ENCODE data around the gene IQSEC2.

The IQSEC2 gene

GRCh38 chrX:53321230-53321942, 40.0 kb upstream of the IQSEC2 start:
- H3K4me3 ChIP-seq (ENCODE audit: control insufficient read depth, low read depth, low read length): no peak overlapping the region
- TF ChIP-seq, protein P1, sequence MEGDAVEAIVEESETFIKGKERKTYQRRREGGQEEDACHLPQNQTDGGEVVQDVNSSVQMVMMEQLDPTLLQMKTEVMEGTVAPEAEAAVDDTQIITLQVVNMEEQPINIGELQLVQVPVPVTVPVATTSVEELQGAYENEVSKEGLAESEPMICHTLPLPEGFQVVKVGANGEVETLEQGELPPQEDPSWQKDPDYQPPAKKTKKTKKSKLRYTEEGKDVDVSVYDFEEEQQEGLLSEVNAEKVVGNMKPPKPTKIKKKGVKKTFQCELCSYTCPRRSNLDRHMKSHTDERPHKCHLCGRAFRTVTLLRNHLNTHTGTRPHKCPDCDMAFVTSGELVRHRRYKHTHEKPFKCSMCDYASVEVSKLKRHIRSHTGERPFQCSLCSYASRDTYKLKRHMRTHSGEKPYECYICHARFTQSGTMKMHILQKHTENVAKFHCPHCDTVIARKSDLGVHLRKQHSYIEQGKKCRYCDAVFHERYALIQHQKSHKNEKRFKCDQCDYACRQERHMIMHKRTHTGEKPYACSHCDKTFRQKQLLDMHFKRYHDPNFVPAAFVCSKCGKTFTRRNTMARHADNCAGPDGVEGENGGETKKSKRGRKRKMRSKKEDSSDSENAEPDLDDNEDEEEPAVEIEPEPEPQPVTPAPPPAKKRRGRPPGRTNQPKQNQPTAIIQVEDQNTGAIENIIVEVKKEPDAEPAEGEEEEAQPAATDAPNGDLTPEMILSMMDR (conservative IDR thresholded peaks at IDR 0.05; ENCODE audit: control insufficient read depth, insufficient read depth, low read depth, low read length): no peak
- DNase-seq (ENCODE audit: low read depth): no peak

- DNase-seq (ENCODE audit: low read depth): no peak
- TF ChIP-seq, protein P1 (conservative IDR thresholded peaks at IDR 0.05; ENCODE audit: control insufficient read depth, insufficient read depth, low read depth, low read length): no peak
- peak overlapping the region; percentile 49 for H3K4me3 ChIP-seq (ENCODE audit: control insufficient read depth, low read depth, low read length)
These were observed 39.3 kb upstream of the IQSEC2 start for GRCh38 chrX:53320543-53321229.

- TF ChIP-seq, protein P1 (conservative IDR thresholded peaks at IDR 0.05; ENCODE audit: control insufficient read depth, insufficient read depth, low read depth, low read length): no peak
- DNase-seq (ENCODE audit: low read depth): no peak
- H3K4me3 ChIP-seq (ENCODE audit: control insufficient read depth, low read depth, low read length): peak overlapping the region; percentile 49
These were observed 38.5 kb upstream of the IQSEC2 start for GRCh38 chrX:53319614-53320542.

- DNase-seq (ENCODE audit: low read depth): no peak
- H3K4me3 ChIP-seq (ENCODE audit: control insufficient read depth, low read depth, low read length): no peak overlapping the region
- TF ChIP-seq, protein P1 (conservative IDR thresholded peaks at IDR 0.05; ENCODE audit: control insufficient read depth, insufficient read depth, low read depth, low read length): no peak
These were observed 37.5 kb upstream of the IQSEC2 start for GRCh38 chrX:53318766-53319353.

GRCh38 chrX:53317365-53318069, 36.1 kb upstream of the IQSEC2 start:
- H3K4me3 ChIP-seq (ENCODE audit: control insufficient read depth, low read depth, low read length): no peak overlapping the region
- TF ChIP-seq, protein P1 (conservative IDR thresholded peaks at IDR 0.05; ENCODE audit: control insufficient read depth, insufficient read depth, low read depth, low read length): peak; percentile 80

GRCh38 chrX:53316860-53317237, 35.5 kb upstream of the IQSEC2 start:
- TF ChIP-seq, protein P1 (conservative IDR thresholded peaks at IDR 0.05; ENCODE audit: control insufficient read depth, insufficient read depth, low read depth, low read length): no peak
- DNase-seq (ENCODE audit: low read depth): no peak
- no peak overlapping the region for H3K4me3 ChIP-seq (ENCODE audit: control insufficient read depth, low read depth, low read length)

More at GRCh38 chrX:53317365-53318069, 36.1 kb upstream of the IQSEC2 start:
- DNase-seq (ENCODE audit: low read depth): peak; percentile 54
